GDM1 (cell line): ENCODE results near the gene BLACAT1.
"Not testable (repeated sequence)": the region's sequence is repeated elsewhere in the genome, so short reads cannot be mapped to it uniquely, and the experiment has no call there.

Experiments used
- DNase-seq: peaks from one replicate; lab custom pipeline; 2025; lab: John Stamatoyannopoulos, UW

Gene BLACAT1

DNA sequence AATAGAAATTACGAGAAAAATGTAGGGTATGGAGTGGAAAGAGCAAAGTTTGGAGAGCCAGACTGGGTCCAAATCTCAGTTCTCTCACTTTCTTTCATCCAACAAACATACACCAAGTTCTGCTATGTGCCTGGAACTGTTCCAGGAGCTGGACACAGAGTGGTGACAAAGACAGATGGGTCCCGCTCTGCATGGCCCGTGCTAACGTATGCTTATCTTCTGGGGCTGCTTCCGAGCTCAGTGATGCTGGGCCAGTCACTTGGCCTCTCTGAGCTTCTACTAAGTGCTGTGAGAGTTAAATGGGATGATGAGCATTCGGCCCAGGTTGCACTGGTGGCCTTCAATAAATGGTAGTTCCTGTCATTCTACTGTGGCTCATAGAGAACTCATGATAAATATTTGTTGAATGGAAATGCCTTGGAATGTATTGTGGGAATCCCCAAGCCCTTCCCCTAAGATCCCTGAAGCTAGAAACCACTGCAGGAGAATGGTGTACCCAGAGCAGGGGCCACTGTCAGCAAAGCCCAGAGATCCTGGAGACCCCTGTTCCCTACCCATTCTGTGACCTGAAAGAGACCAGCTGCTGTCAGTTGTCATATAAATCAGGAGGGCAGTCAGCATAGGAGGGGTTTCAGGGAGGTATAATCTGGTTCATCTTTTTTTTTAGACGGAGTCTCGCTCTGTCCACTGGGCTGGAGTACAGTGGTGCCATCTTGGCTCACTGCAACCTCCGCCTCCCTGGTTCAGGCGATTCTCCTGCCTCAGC lies 37.8 kb downstream of the BLACAT1 start:
- DNase-seq, result no peak

- no peak for DNase-seq
These were observed 39.5 kb downstream of the BLACAT1 start for GRCh38 chr1:205416322-205416721.

DNA sequence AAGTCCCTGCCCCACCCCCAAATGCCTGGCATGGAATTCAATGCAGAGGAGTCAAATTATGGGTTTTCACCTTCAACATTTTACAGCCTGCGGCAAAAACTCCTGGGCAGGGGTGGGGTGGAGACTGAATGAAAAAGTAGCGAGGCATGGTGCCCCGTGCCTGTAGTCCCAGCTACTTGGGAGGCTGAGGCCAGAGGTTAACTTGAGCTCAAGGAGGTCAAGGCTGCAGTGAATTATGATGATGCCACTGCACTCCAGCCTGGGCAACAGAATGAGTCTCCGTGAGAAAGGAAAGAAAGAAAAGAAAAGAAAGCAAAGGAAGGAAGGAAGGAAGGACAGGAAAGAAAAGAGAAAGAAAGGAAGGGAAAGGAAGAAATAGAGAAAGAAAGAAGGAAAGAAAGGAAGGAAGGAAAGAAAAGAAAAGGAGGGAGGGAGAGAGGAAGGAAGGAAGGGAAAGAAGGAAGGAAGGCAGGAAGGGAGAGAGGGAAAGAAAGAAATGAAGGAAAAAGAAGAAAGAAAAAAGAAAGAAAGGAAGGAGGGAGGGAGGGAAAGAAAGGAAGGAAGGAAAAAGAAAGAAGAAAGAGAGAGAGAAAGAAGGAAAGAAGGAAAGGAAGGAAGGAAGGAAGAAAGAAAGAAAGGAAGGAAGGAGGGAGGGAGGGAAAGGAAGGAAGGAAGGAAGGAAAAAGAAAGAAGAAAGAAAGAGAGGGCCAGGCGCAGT lies 45.1 kb downstream of the BLACAT1 start:
- no peak for DNase-seq

DNA sequence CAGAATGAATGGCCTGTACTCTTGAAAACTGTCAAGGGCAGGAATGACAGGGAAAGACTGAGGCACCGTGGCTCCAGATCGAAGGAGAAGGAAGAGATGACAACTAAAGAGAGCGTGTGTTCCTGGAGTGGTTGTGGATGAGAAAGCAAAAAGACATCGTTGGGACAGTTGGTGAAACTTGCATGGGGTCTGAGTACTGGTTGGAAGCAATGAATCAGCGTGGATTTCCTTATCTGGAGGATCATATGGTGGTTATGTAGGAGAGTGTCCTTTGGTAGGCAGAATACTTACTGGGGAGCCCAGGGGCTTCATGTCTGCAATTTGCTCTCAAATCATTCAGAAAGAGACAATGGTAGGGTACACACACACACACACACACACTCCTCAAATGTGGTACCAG lies 47.9 kb downstream of the BLACAT1 start:
- DNase-seq, result no peak

DNA sequence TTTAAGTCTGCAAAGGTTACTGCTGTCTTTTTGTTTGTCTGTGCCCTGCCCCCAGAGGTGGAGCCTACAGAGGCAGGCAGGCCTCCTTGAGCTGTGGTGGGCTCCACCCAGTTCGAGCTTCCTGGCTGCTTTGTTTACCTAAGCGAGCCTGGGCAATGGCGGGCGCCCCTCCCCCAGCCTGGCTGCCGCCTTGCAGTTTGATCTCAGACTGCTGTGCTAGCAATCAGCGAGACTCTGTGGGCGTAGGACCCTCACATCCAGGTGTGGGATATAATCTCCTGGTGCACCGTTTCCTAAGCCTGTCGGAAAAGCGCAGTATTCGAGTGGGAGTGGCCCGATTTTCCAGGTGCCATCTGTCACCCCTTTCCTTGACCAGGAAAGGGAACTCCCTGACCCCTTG lies 49.6 kb downstream of the BLACAT1 start:
- not testable (repeated sequence) for DNase-seq
